SKM-1 treated with dmso at 0.1 percent for 144 hours (cell line): ENCODE measurements around the gene ZNF214.
"Not testable (repeated sequence)": the region's sequence is repeated elsewhere in the genome, so short reads cannot be mapped to it uniquely, and the experiment has no call there.

Experiments
- DNase-seq: peaks from one replicate; lab custom pipeline; 2025; ENCODE audit not compliant: unreplicated experiment; lab: John Stamatoyannopoulos, UW

Gene ZNF214

GRCh38 chr11:6991227-6991626 is 28.9 kb downstream of the ZNF214 start:
- DNase-seq: no peak

- DNase-seq: no peak
Observed at GRCh38 chr11:6988506-6988905, 31.6 kb downstream of the ZNF214 start.

- DNase-seq: no peak
Observed at GRCh38 chr11:6986487-6986886, 33.7 kb downstream of the ZNF214 start.

GRCh38 chr11:6979365-6979764 is 40.8 kb downstream of the ZNF214 start:
- no peak for DNase-seq

- not testable (repeated sequence) for DNase-seq
Observed at GRCh38 chr11:6969854-6970253, 50.3 kb downstream of the ZNF214 start.

- no peak for DNase-seq
Observed at GRCh38 chr11:6968816-6969215, 51.3 kb downstream of the ZNF214 start.

GRCh38 chr11:6962673-6963072 is 57.5 kb downstream of the ZNF214 start:
- DNase-seq: no peak

- DNase-seq: no peak
Observed at GRCh38 chr11:6962141-6962540, 58.0 kb downstream of the ZNF214 start.

- DNase-seq: not testable (repeated sequence)
Observed at GRCh38 chr11:6954248-6954647, 65.9 kb downstream of the ZNF214 start.
